DOHH2 (cell line): ENCODE data around the gene LEF1.

Source experiments
- H3F3A ChIP-seq: fragments of 200-600 bp; sonication (generic), shearing (Covaris generic); 2 replicates; pipeline ENCODE4 v1.6.0; 2016; ENCODE audit warnings: antibody characterized with exemption, mild to moderate bottlenecking; ENCODE audit not compliant: control insufficient read depth, insufficient read depth
- H3K27ac ChIP-seq: fragments of 200-600 bp; sonication (generic); 2 replicates; pipeline ENCODE4 v1.5.1; 2014; ENCODE audit warnings: low read depth, mild to moderate bottlenecking, low read length, moderate library complexity
- H3K27me3 ChIP-seq: fragments of 200-600 bp; sonication (generic); 2 replicates; pipeline ENCODE4 v1.6.1; 2014; ENCODE audit warnings: mild to moderate bottlenecking, low read length, mixed read lengths; ENCODE audit not compliant: control insufficient read depth
- H3K36me3 ChIP-seq: fragments of 200-600 bp; sonication (generic); 2 replicates; pipeline ENCODE4 v1.6.1; 2014; ENCODE audit warnings: mild to moderate bottlenecking, low read length, moderate library complexity, mixed read lengths; ENCODE audit not compliant: control insufficient read depth
- H3K4me1 ChIP-seq: fragments of 200-600 bp; sonication (generic); 2 replicates; pipeline ENCODE4 v1.6.1; 2014; ENCODE audit warnings: mild to moderate bottlenecking, low read length, mixed read lengths; ENCODE audit not compliant: control insufficient read depth
- H3K4me2 ChIP-seq: fragments of 200-600 bp; sonication (generic); 2 replicates; pipeline ENCODE4 v1.6.0; 2014; ENCODE audit warnings: mild to moderate bottlenecking, low read length, moderate library complexity
- H3K4me3 ChIP-seq: fragments of 200-600 bp; sonication (generic); 2 replicates; pipeline ENCODE4 v1.5.1; 2014; ENCODE audit warnings: mild to moderate bottlenecking, low read length, mixed read lengths
- H3K79me2 ChIP-seq: fragments of 200-600 bp; sonication (generic); 2 replicates; pipeline ENCODE4 v1.6.1; 2014; ENCODE audit warnings: mild to moderate bottlenecking, low read length, mixed read lengths; ENCODE audit not compliant: control insufficient read depth
- H3K9me2 ChIP-seq: fragments of 200-600 bp; sonication (generic); replicated peaks from 2 replicates; pipeline ENCODE4 v1.6.1; 2014; ENCODE audit warnings: mild to moderate bottlenecking, low read length, mixed read lengths; ENCODE audit not compliant: control insufficient read depth
- H3K9me3 ChIP-seq: fragments of 200-600 bp; sonication (generic); 2 replicates; pipeline ENCODE4 v1.6.1; 2014; ENCODE audit warnings: antibody characterized with exemption, low read length, mixed read lengths; ENCODE audit not compliant: control insufficient read depth, insufficient read depth
- H4K20me1 ChIP-seq: fragments of 200-600 bp; sonication (generic); 2 replicates; pipeline ENCODE4 v1.6.0; 2014; ENCODE audit warnings: low read depth, mild to moderate bottlenecking, antibody characterized with exemption, low read length, moderate library complexity; ENCODE audit not compliant: control insufficient read depth, insufficient read depth
- CTCF ChIP-seq: fragments of 200-600 bp; sonication (generic); IDR thresholded peaks from one replicate; pipeline ENCODE4 v1.5.1; 2014; ENCODE audit warnings: antibody characterized with exemption, mild to moderate bottlenecking, low read depth, low read length; ENCODE audit not compliant: poor library complexity, severe bottlenecking
- EZH2phosphoT487 ChIP-seq: fragments of 200-600 bp; sonication (generic); IDR thresholded peaks from 2 replicates; pipeline ENCODE4 v1.6.1; 2017; ENCODE audit warnings: borderline replicate concordance, mild to moderate bottlenecking, antibody characterized with exemption, low read length, moderate library complexity, mixed read lengths

LEF1 gene

GRCh38 chr4:108034565-108034964 lies 134.2 kb downstream of the LEF1 start:
- no peaks in the 10 kb centered on the region for H3K79me2 ChIP-seq
- H3F3A ChIP-seq: peaks cover 5% of the 10 kb centered on the region; the same call in 1 of the 2 replicates
- peak overlapping the region; percentile 75 for H3K4me2 ChIP-seq
- no peaks in the 10 kb centered on the region for H3K27me3 ChIP-seq
- H3K4me3 ChIP-seq: no peak overlapping the region; the same call in 1 of the 2 replicates
- no peaks in the 10 kb centered on the region for H3K9me3 ChIP-seq
- peak overlapping the region; percentile 79 for H3K27ac ChIP-seq
- H4K20me1 ChIP-seq: no peaks in the 10 kb centered on the region
- peaks cover 49% of the 10 kb centered on the region for H3K36me3 ChIP-seq
- H3K9me2 ChIP-seq: no peaks in the 10 kb centered on the region
- H3K4me1 ChIP-seq: peaks cover 74% of the 10 kb centered on the region
- TF ChIP-seq EZH2phosphoT487: no peak
- TF ChIP-seq CTCF: no peak

- no peaks in the 10 kb centered on the region for H3K79me2 ChIP-seq
- H3K9me2 ChIP-seq: no peaks in the 10 kb centered on the region
- no peaks in the 10 kb centered on the region for H4K20me1 ChIP-seq
- no peak overlapping the region for H3K4me2 ChIP-seq
- H3K27ac ChIP-seq: peak overlapping the region; percentile 79
- no peaks in the 10 kb centered on the region for H3K27me3 ChIP-seq
- H3F3A ChIP-seq: peaks cover 5% of the 10 kb centered on the region; the same call in 1 of the 2 replicates
- H3K36me3 ChIP-seq: peaks cover 60% of the 10 kb centered on the region
- H3K4me1 ChIP-seq: peaks cover 69% of the 10 kb centered on the region
- H3K4me3 ChIP-seq: no peak overlapping the region
- TF ChIP-seq CTCF: no peak
- TF ChIP-seq EZH2phosphoT487: no peak
- H3K9me3 ChIP-seq: no peaks in the 10 kb centered on the region
Measured at GRCh38 chr4:108033348-108033747, 135.4 kb downstream of the LEF1 start.

- H3K4me3 ChIP-seq: no peak overlapping the region
- TF ChIP-seq CTCF: no peak
- no peak for TF ChIP-seq EZH2phosphoT487
- H3K4me2 ChIP-seq: no peak overlapping the region
- no peaks in the 10 kb centered on the region for H4K20me1 ChIP-seq
- no peaks in the 10 kb centered on the region for H3K79me2 ChIP-seq
- H3K27ac ChIP-seq: no peak overlapping the region
- H3K27me3 ChIP-seq: no peaks in the 10 kb centered on the region
- peaks cover 5% of the 10 kb centered on the region; the same call in 1 of the 2 replicates for H3F3A ChIP-seq
- no peaks in the 10 kb centered on the region for H3K9me3 ChIP-seq
- H3K4me1 ChIP-seq: peaks cover 51% of the 10 kb centered on the region
- H3K9me2 ChIP-seq: no peaks in the 10 kb centered on the region
- H3K36me3 ChIP-seq: peaks cover 64% of the 10 kb centered on the region
Measured at GRCh38 chr4:108031427-108032083, 137.2 kb downstream of the LEF1 start.
